Renal cortical epithelial cell (primary cell): ENCODE results near the gene KRT80. TPM values are rescaled to one million over a fixed set of nuclear protein-coding genes. Genes with fewer than 3 reads are reported as not detected.
A peak's percentile ranks its signal among the peaks of the same experiment; 100 is the strongest.

Source experiments
- DNase-seq: peaks from one replicate; pipeline ENCODE4 v3.0.0-alpha.2; 2011; ENCODE audit warnings: low read depth
- total RNA-seq: library from RNA; depleted of rRNA; stranded (reverse); fragments of >200 nt; gene quantifications from 2 replicates; pipeline ENCODE4 v1.2.3, GENCODE V29; 2014

KRT80 gene
- total RNA-seq, 1 donor from 2014 or later, result 26.3 TPM

DNA sequence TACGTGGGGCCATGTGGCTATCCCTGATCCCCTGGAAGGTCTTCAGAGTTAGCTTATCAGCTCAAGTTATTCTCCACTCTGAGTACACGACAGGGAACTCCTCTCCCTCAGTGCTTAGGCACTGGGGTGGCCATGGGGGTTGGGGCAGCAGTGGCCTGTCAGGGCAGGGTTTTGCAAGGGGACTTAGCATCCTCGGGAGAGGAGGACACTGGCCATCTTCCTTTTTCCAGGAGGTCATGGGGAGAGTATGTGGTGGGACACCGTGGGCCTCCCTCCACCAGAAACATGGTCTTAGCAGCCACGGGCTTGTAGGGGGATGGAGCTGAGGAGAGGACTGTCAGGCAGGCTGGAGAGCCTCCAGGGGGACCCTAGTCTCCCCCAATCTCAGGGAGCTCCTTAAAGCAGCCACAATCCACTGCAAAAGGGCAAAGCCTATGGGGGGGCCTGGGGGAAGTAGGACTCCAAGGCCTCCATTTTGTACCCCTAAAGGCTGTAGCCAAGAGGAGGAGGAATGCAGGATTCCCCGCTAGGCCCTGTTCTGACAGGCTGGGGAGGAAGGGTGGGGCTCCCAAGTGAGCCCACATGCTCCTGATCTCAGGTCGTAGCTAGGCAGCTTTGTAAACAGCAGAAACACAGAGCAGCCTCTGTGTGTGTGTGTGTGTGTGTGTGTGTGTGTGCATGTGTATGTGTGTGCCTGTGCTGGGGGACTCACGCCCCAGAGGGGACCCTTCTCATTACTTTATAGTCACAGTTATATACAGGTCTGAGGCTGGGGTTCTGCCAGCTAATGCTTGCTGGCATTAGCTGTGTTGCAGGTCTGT is 36.6 kb downstream of the KRT80 start:
- peak; percentile 32 for DNase-seq

DNA sequence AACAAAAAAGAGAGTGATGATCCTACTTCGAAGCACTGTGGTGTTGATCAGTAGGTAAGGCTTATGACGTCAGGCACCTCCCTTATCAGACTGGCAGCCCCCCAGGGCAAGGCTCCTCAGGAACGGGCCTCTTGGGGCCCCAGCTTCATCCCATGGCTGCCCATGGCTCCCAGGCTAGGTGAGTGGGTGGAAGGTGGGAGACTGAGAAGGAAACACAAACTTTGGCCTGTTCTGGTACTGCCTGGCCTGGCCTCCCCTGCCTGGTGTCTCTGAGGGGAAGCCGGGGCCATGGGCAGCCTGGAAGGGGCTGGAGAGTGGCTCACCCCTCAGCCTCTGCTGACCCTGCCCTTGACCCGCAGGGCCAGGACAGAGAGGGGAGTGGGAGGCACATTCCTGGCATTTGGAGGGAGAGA is 38.9 kb downstream of the KRT80 start:
- no peak for DNase-seq

DNA sequence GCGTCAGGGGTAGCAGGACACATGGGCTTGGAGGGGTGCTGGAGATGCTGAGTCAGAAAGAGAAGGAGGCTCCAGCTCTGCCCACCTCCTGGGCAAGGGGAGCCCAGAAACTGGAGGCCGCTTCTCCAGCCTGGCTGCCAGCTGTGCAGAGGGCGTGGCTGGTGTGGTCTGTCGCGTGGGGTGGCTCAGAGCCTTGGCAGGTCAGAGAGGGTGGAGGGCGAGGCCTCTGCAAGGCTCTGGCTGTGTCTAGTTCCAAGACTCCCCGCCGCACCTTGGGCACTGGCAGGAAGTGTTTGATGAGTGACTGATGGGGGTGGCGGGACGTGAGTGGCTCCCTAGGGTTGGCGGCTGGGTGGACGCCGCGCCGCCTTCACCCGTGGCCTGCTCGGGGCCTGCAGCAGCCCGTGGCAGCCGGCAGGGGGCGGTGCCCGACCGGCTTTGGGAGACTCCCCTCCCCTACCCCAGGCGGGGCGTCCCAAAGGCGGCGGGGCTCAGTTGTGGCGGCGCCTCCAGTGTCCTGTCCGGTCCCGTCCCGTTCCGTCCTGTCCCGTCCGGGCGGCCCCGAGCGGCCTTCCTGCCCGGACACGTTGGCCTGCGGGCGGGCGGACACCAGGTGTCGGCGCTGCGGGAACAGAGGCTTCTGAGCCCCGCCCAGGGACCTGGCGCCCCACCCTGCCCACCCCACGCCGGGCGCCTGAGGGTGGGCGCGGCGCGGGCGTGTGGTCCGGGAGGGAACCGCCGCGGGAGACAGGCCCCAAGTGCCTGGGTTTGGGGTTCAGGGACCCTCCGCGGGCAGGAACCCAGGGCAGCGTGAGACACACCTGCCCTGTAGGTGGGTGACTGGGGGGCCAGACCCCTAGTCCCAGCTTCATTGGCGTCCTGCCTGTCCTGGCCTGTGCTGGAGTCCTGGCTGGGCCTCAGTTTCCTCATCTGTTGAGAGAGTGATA is 39.7 kb downstream of the KRT80 start:
- DNase-seq, result no peak

DNA sequence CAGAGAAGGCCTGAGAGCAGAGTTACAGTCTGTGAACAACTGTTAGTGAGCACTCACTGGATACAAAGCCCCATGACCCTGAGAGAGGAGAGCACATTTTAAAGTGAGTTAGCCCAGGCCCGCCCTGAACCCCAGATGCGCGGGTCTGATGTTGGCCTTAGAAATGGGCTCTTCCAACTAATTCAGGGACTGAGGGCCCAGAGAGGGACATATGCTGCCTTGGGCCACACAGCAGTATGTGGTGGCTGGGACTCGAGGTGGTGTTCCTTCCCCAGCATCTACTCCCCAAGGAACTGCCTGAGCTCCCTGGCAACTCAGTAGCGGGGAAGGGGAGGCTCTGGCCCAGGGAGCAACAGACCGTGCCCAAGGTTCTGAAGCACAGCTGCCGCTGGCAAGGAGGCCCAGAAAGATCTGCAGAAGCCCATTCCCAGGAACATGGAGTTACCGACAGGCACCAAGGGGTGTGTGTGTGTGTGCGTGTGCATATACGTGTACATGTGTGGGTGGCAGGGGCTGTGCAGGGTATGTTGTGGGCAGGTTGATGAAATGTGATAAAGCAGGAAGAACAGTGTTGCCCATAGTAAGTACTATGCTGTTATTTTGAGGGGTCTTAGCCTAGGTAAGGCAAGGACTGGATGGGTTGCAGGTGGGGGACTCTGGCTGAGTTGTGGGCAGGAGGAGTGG is 40.5 kb downstream of the KRT80 start:
- DNase-seq, result no peak

DNA sequence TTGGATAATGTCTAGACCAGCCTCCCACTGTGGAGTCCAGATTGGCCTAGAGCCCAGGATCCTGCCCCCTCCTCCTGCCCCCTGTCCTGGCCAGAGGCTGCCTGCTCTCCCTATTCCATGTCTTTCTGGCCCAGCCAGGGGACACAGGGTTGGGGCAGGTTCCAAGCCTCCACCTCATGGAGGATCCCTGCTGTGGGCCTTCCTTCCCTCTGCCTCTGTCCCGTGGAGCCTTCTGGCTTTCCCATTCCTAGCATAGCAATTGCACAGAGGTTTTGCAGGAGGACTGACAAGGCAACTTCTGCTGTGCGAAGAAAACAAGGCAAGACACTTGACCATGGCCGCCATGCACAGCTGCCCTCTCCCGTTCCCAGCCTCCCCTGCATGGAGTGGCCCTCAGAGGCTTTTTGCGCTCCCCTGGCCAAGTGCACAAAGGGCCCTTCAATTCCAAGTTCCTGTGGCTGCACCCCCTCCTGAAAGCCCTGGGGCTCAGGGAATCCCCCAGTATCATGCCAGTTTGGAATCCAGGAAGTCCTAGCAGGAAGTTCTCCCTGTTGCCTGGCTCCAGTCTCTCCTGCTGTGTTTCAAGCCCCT is 42.1 kb downstream of the KRT80 start:
- DNase-seq, result no peak

DNA sequence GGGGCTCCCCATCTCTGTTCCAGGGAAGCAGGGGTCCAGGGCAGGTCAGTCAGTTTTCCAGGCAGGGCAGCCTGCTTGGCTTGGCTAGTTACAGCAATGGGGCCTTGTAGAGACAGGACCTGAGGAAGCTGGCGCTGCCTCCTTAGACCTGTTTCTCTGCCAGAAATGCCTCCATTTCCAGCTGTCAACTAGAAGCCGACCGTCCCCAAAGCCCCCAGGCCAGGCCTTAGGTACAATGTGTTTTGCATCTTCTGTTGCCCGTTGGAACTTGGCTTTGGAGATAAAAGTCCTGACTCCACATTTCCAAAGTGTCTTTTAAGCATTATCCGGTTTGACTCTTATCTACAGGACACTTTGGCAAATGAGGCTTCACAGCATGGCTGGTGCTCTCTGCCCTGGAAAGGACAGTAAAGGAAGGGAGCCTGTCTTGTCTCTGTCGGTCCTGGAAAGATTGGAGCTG is 42.6 kb downstream of the KRT80 start:
- no peak for DNase-seq

DNA sequence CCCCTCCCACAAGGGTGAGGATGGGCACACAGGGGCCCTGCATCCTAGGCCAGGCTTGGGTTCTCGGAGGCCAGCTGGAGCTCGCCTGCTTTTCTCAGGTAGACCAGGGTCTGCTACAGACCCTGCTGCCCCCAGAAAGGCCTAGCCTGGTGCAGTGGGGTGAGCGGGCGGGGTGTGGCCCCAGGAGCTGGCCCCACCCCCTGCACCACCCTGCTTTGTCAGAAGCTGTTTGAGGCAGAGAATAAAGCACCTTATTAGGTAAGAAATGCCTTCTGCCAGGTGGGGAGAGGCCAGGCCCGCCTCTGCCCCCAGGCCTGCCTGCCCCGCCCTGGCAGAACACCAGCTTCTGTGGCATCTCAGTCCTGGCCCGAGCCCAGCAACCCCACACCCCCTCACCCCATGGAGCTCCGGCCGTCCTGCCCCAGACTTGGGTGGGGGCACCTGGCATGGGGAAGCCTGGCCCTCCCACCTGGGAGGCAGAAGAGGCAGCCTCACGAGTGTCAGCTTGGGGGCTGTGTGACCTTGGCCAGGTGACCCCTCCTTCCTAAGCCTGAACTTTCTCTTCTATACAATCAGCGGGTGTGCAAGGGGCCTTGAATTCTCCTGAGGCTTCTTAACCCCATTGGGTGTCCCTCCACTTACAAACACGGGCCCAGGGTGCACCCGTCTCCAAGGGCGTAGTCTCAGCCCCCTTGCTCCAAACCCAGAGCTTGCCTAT is 43.2 kb downstream of the KRT80 start:
- DNase-seq, result peak; percentile 87

DNA sequence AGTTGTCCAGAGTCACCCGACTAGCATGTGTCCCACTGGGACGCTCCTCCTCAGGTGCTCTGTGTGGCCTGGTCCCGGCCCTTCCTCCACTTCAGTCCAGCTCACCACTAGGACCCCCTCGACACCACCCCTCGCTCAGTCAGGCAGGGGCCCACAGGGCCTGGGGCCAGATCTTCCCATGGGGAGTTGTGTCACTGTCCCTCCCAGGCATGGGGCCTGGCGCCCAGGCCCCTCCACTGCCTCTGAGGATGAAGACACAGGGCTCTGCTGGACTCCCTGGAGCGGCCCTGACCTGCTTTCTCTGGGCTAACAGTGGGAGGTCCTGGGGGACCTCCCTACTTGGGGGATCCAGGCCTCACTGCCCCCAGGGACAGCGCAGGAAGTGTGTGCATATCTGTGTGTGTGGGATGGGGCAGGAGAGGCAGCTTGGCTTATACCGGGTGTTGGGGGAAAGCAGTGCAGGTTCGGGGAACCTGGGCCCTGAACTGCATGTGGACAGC is 43.8 kb downstream of the KRT80 start:
- DNase-seq, result no peak

DNA sequence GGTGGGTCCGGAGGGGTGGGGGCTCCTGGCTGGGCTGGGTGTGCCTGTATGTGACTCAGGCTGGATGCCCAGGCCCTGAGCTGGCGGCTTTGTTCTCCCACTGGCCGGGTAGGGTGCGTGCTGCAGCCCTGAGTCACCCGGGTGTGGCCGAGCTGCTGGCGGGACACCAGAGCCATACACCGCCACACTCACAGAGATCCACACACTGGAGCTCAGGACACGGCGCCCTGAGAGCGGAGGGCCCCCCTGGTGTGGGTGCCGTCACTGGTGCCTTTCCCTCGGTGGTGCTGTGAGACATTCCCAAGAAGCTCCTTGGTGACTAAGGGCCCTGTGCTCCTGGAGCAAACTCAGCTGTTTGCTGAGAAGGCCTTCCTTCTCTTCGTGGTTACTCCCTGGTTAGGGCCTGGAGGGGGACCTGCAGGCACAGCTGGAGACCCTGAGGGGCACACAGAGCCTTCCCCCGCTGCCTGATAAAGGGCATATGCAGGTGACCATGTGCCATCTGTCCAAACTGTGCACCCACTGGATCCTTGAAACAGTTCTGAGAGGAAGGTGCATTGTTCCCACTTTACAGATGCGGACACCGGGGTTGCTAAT is 44.3 kb downstream of the KRT80 start:
- peak; percentile 97 for DNase-seq

DNA sequence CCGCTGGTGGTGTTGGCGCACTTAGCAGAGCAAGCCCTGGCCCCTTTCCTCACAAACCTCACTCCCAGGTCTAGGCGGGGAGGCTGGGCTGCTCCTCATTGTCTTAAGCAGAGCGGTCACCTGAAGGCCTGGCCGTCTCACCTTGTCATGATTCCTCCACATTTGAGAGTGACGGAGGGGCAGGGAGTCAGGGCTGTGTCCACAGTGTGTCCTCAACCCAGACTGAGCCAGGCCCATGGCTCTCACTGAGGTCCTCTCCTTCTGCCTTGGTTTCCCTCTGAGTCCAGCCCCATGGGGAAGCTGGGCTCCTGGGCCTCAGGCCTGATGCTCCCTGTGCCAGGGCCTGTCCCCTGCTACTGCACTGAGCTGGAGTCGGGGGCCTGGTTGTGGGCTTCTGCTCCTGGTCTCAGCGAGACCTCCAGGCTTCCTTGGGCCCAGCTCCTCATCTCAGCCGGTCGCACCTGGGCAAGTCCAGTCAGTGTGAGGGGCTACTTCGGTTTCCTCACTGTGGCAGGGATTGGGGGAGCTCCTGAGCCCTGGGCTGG is 44.9 kb downstream of the KRT80 start:
- DNase-seq, result no peak

DNA sequence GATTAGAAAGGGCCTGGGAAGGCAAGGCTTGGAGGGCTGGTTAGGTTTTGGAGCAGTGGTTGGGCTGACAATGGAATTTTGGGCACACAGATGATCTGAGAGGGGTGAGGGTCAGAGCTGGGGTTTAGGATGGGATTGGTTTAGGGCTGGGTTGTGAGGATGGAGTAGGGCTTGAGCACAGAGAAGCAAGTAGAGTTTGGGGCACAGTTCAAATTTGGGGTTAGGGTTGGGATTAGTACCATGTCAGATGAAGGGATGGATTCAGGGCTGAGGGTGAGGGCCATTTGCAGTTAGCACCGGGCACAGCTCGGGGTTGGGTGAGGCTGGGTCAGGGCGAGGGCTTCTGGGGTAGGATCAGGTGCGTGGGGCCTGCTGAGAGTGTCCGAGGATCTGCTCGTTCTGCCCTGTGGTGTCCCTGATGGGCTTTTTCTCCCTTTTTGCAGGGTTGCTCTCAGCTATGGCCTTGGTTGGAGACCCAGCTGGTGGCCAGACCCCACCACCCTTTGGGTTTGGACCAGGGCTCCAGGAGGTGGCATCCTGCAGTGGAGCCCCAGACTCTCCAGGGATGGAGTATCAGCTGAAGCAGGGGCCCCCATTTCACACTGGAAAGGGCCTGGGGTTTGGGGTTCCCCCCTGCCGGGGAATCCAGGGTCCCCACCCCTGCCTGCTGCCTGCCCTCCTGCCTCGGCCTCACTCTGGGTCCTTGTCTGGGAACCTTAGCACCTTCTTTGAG is 45.6 kb downstream of the KRT80 start:
- DNase-seq, result no peak

DNA sequence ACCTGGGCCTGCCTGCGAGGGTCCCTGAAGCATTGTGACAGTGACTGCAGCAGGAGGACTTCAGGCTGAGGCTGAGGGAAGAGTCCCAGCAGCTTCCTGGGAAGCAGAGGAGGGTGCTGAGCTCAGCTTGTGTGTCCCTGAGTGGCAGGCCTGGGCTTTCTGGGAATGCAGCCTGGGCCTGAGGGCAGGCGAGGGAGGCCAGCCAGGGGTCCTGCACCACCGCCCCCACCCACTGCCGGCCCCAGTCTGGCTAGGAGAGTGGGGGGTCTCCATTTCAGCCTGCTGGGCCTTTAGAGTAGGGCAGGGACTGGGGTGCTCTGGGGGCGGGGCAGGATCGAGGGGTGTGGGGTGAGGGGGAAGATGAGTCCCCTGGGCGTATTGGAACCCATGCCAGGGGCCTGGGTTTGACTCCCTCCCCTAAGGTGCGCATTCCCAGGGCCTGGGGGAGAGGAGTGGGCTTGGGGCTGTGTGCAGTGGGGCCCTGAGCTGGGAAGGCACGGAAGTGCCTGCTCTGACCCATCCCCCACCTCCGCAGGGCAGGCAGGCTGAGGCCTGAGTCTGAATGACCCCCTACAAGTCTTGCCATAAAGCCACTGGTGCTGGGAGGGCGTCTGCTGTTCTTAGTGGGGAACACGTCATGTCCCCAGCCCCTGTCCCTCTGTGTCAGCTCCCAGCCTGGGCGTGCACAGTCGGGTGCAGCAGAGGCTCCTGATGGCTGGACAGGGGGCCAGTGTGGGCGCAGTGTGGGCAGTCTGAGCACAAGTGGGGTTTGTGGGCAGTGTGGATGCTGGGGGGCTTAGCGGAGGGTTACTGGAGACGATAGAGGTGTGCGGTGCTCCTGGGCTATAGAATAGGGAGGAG is 46.4 kb downstream of the KRT80 start:
- no peak for DNase-seq

DNA sequence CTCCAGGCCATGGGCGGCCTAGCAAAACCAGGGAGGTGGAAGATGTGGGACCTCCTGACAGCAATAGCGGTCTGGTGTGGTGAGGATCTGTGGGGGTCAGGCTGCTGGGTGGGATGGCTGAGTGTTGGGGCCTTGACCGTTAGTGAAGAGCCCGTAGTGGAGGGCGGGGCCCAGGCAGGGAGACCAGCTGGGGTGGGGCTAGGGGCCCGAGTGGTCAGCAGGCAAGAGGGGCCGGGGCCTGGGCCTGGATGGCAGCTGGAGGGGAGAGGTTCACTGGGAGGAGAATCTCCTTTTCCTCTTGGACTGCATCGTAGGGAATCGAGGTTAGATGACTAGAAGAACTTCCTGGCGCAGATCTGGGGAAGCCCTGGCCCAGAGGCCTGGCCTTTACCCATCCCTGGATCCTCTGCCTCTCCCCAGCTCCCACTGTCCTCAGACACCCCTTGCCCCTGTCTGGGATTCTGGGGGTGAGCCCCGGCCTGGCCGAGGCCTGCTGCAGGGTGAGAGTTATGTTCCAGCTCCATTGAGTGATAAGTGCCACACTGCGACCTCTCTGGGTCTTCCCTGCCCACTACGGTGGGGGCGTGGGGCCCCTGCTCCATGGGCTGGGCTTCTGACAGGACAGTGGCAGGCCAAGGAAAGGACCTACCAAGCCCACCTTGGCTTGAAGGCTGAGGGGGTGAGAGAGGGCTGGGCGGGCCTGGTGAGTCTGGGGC is 47.1 kb downstream of the KRT80 start:
- no peak for DNase-seq

DNA sequence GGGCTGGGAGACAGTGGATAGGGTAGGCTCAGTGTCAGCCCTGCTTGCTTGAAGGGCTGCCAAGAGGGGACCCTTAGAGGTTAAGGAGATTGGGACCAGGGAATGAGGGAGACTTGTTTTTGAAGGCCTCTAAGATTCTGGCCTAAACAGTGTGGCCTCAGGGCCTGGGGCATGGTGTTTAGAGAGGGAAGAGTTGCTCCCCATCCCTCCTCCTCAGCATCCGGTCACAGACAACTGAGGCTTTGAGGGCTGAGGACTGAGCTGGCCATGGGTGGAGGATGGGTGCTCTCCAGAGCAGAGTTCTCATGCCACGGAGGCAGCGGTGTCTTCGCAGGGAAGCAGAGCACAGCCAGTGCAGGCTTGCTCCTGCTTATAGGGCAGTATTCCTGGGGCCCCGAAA is 49.4 kb downstream of the KRT80 start:
- no peak for DNase-seq

DNA sequence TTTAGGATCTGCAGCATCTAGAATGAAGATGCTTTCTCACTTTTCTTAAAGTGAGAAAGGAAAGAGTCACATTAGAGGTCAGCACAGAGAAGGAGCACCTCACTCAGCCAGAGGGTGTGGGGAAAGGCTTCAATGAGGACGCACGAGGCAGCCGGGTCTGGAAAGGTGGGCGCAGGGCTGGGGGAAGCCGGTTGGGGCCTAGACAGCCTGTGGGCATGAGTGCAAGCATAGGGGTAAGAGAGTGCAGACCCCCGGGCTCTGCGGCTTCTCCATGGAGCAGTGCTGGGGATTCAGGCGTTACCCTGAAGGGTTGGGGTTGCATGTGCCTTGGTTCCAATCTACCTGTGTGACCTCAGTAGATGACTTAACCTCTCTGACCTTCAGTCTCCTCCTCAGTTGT is 49.9 kb downstream of the KRT80 start:
- no peak for DNase-seq

DNA sequence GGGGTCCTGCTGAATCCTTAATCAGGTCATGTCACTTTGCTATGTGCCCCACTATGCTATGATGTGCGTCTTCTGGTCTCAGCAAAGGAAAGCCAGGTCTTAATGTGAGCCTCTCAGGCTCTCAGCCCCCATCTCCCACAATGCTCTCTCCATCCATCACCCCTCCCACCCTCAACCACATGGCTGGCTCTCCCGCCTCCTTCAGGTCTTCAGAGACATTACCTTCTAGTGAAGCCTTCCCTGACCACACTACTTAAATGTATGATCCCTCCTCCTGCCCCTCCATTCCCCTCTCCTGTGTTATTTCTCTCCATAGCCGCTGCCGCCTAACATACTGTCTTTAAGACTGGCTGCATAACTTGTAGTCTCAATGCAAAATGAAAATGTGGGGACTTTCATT is 50.5 kb downstream of the KRT80 start:
- no peak for DNase-seq

DNA sequence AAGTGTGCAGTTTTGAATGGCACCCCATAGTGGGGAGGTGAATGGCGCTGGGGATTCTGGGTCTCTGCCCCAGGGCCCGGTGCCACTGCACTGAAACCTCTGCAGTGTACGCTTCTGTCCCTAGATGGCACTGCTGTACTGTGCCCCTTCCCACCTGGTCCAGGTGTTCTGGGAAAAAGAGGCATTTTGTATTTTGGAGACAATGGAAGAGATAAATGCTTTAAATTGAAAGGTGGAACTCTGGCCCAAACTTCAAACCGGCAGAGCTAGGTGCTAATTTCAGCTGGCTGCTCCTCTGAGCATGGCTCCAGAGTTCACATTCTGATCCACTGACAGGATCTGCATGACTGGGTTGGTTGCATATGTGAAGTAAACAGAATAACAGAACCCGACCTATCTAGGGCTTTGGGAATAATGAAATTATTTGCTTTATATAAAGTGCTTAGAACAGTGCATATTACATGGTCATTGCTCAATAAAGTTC is 52.2 kb downstream of the KRT80 start:
- DNase-seq, result no peak

DNA sequence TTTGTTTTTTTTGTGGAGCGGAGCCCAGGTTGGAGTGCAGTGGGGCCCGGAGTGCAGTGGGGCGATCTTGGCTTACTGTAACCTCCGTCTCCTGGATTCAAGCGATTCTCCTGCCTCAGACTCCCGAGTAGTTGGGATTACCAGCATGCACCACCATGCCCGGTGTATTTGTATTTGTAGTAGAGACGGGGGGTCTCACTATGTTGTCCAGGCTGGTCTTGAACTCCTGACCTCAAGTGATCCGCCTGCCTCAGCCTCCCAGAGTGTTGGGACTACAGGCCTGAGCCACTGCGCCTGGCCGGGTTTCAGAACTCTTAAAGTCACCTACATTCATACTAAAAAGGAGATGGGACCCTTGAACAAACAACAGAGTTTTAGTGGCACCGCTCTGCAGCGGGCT is 52.7 kb downstream of the KRT80 start:
- DNase-seq, result no peak
